ENCODE measurements around the gene FZR1. TPM values are rescaled to one million over a fixed set of nuclear protein-coding genes. Genes with fewer than 3 reads are reported as not detected.

Gene FZR1
- total and polyA plus RNA-seq, 2 of the 13 experiments (the other 11 are each of a cell fraction or from before 2014, with no cell fraction given): 29.0 to 30.8 TPM

- Histone ChIP-seq H3K9me3 (ENCODE audit: low read length) (no peaks in the 10 kb centered on the region), H3K27ac (ENCODE audit: extremely low read length, insufficient read depth, low read length) (no peak within 1 kb of the TSS), H3K4me1 (ENCODE audit: insufficient read depth, low read length) (no peaks in the 10 kb centered on the region), H2AFZ (ENCODE audit: low read length) (no peak within 1 kb of the TSS), H3K9ac (ENCODE audit: insufficient read depth, low read depth, low read length) (no peak within 1 kb of the TSS), H3K79me2 (ENCODE audit: insufficient read depth, low read length) (no peaks in the 10 kb centered on the region), H3K27me3 (ENCODE audit: control insufficient read depth in 1 of 2, insufficient read depth in 2 of 2, low read length in 2 of 2) (no peaks in the 10 kb centered on the region), H3K4me3 (replicated peaks in 1 of 3; ENCODE audit: insufficient read depth in 1 of 3, low read depth in 2 of 3, low read length in 3 of 3) (no peak within 1 kb of the TSS), H3K36me3 (replicated peaks in 1 of 2; ENCODE audit: control insufficient read depth in 1 of 2, insufficient read depth in 2 of 2, low read length in 2 of 2) (peaks cover 2 to 10% of the 10 kb centered on the region in 2 experiments; a peak in 3 of 5 replicates), H4K20me1 (ENCODE audit: insufficient read depth, low read length) (no peaks in the 10 kb centered on the region; the same call in 1 of the 2 replicates), H3K4me2 (ENCODE audit: low read depth, low read length) (no peak within 1 kb of the TSS)
- no peak for DNase-seq (ENCODE audit: low spot score)
- WGBS (ENCODE audit: low lambda C conversion rate): 70% methylated on average over 11 of the region's 28 CpGs
- FAIRE-seq: no peak
- intact Hi-C loops (cut with micrococcal nuclease; ENCODE audit: unreplicated experiment): no loop called here
- POLR2A ChIA-PET: no interaction called here
- peak; percentile 13 for ATAC-seq
- BruUV-seq (replicated peaks): no TSS peak
- in situ Hi-C loops (cut with HindIII; ENCODE audit: extremely low pct_ligation_motif_present, low pct_unique_long_range_greater_than_20kb): no loop called here
- CTCF ChIA-PET (ENCODE audit: low intra/inter-chr PET ratio, low total read pairs): no interaction called here
- TF ChIP-seq NRL (CRISPR knock-in tag; IDR thresholded peaks at IDR 0.05; ENCODE audit: borderline replicate concordance) (no peak), POLR2G (IDR thresholded peaks at IDR 0.05; ENCODE audit: low read depth, low read length) (peak; percentile 58), PATZ1 (CRISPR knock-in tag; IDR thresholded peaks at IDR 0.05) (no peak), RBM22 (optimal IDR thresholded peaks at IDR 0.05; ENCODE audit: low read length) (peak; percentile 58), KMT2A (CRISPR knock-in tag; IDR thresholded peaks at IDR 0.05) (no peak), AGO1 (IDR thresholded peaks at IDR 0.05; ENCODE audit: low read depth, low read length, poor library complexity, severe bottlenecking) (peak; percentile 92), ZNF292 (CRISPR knock-in tag; IDR thresholded peaks at IDR 0.05; ENCODE audit: borderline replicate concordance, low read depth) (no peak), SRSF1 (optimal IDR thresholded peaks at IDR 0.05; ENCODE audit: low read depth, low read length) (no peak), NR2F2 (IDR thresholded peaks at IDR 0.05; ENCODE audit: borderline replicate concordance, low read depth) (no peak), POLR2AphosphoS2 (IDR thresholded peaks at IDR 0.05; ENCODE audit: low read depth, low read length) (no peak), ZBTB46 (CRISPR knock-in tag; IDR thresholded peaks at IDR 0.05; ENCODE audit: borderline replicate concordance) (no peak), RFXAP (CRISPR knock-in tag; IDR thresholded peaks at IDR 0.05; ENCODE audit: borderline replicate concordance) (no peak), AGO2 (optimal IDR thresholded peaks at IDR 0.05; ENCODE audit: low read depth, low read length) (peak; percentile 94), HOXD1 (CRISPR knock-in tag; IDR thresholded peaks at IDR 0.05) (no peak), ZBTB49 (CRISPR knock-in tag; IDR thresholded peaks at IDR 0.05; ENCODE audit: borderline replicate concordance) (no peak), MAFG (CRISPR knock-in tag; IDR thresholded peaks at IDR 0.05) (no peak), FOXP1 (IDR thresholded peaks at IDR 0.05) (no peak), FOXP1 (CRISPR knock-in tag; IDR thresholded peaks at IDR 0.05) (no peak), KDM2A (CRISPR knock-in tag; IDR thresholded peaks at IDR 0.05; ENCODE audit: borderline replicate concordance, low read depth) (peak; percentile 4; the same call in 1 of the 2 replicates)
These were observed 33.0 kb downstream of the FZR1 start, which contains the start of gene TEKTIP1 for GRCh38 chr19:3538965-3539755. Gene TEKTIP1 (plus strand): TSS chr19:3539174. CDS start chr19:3539178, 4 bp downstream.

Data from HepG2 (cell line).